Lower leg skin (tissue), 3 donors: ENCODE data around the gene RXYLT1.

Source experiments
- POLR2A ChIP-seq, 2 donors: fragments of 450-650 bp; IDR thresholded peaks; one replicate each; pipeline ENCODE4 v1.6.1; 2016 to 2017; ENCODE audit warnings: antibody characterized with exemption in 2 of 2, mild to moderate bottlenecking in 1 of 2, moderate library complexity in 1 of 2
- TF ChIP-seq, protein P1 (sequence below), 3 donors: fragments of 450-650 bp; IDR thresholded peaks; one replicate each; pipeline ENCODE4 v1.5.1; 2016; ENCODE audit warnings: antibody characterized with exemption in 3 of 3, mild to moderate bottlenecking in 3 of 3, moderate library complexity in 2 of 3

DNA sequence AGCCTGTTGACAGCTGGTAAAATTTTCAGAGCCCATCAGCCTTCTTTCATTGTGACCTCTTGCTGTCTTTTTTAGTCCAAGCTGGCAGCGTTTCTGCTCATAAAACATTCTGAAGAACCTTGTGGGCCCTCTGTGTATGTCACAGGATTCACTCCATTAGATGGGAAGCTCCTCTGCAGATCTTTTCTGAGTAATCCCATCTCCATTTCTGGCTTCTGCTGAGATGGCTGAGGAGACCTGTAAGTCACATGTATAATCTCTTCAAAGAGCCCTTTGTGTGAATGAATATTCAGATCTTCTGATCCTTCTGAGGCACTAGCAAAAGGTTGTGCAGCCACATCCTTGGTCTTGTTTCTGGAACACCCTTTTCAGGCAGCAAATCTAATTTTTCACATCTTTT lies 2.8 kb downstream of the RXYLT1 start:
- TF ChIP-seq, protein P1, sequence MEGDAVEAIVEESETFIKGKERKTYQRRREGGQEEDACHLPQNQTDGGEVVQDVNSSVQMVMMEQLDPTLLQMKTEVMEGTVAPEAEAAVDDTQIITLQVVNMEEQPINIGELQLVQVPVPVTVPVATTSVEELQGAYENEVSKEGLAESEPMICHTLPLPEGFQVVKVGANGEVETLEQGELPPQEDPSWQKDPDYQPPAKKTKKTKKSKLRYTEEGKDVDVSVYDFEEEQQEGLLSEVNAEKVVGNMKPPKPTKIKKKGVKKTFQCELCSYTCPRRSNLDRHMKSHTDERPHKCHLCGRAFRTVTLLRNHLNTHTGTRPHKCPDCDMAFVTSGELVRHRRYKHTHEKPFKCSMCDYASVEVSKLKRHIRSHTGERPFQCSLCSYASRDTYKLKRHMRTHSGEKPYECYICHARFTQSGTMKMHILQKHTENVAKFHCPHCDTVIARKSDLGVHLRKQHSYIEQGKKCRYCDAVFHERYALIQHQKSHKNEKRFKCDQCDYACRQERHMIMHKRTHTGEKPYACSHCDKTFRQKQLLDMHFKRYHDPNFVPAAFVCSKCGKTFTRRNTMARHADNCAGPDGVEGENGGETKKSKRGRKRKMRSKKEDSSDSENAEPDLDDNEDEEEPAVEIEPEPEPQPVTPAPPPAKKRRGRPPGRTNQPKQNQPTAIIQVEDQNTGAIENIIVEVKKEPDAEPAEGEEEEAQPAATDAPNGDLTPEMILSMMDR (IDR thresholded peaks at IDR 0.05): no peak
- TF ChIP-seq POLR2A (IDR thresholded peaks at IDR 0.05): no peak
